Panc1 (cell line): ENCODE data around the gene MICAL2. TPM values are rescaled to one million over a fixed set of nuclear protein-coding genes. Genes with fewer than 3 reads are reported as not detected.

Source experiments
- ATAC-seq: fragments of 200-7000 bp; cut with Tn5 transposase; 2 replicates; pipeline ENCODE4 v1.9.1; 2020; ENCODE audit warnings: mild to moderate bottlenecking, moderate library complexity
- BruUV-seq: library from RNA; stranded (reverse); fragments of 400-500 nt; replicated peaks from 2 replicates; lab custom pipeline; 2021; lab: Mats Ljungman, UMichigan
- CTCF ChIA-PET: fragments of 300-600 bp; sonication (Branson Sonifier 250); formaldehyde crosslinking; loops from one replicate; lab custom pipeline; 2022; ENCODE audit warnings: antibody characterized with exemption; lab: Charles Lee
- POLR2A ChIA-PET: fragments of 300-600 bp; sonication (Branson Sonifier 250); formaldehyde crosslinking; loops from one replicate; lab custom pipeline; 2022; ENCODE audit warnings: antibody characterized with exemption; lab: Charles Lee
- DNase-seq: peaks from one replicate; pipeline ENCODE4 v3.0.0-alpha.2; 2010; ENCODE audit warnings: low read depth, low spot score
- H3K27ac ChIP-seq: 2 replicates; pipeline ENCODE4 v1.5.1; 2011; ENCODE audit warnings: mild to moderate bottlenecking, low read length, inconsistent platforms
- H3K27me3 ChIP-seq: fragments of 200-500 bp; sonication (Bioruptor generic); 2 replicates; pipeline ENCODE4 v1.6.0; 2014; ENCODE audit warnings: low read length, inconsistent platforms; ENCODE audit not compliant: control insufficient read depth, insufficient read depth
- H3K36me3 ChIP-seq: fragments of 200-500 bp; sonication (Bioruptor generic); 2 replicates; pipeline ENCODE4 v1.5.1; 2014; ENCODE audit warnings: inconsistent platforms, mild to moderate bottlenecking, low read length, moderate library complexity; ENCODE audit not compliant: control insufficient read depth, insufficient read depth
- H3K4me1 ChIP-seq: 2 replicates; pipeline ENCODE4 v1.5.1; 2011; ENCODE audit warnings: inconsistent platforms, mild to moderate bottlenecking, low read length, moderate library complexity; ENCODE audit not compliant: control insufficient read depth, insufficient read depth
- H3K4me3 ChIP-seq, 2 experiments: 2 replicates each; pipeline ENCODE4 v1.5.1; 2011 to 2012; ENCODE audit warnings: low read depth in 2 of 2, low read length in 2 of 2, mild to moderate bottlenecking in 2 of 2, inconsistent platforms in 1 of 2, moderate library complexity in 1 of 2
- H3K9me3 ChIP-seq: fragments of 200-500 bp; sonication (Bioruptor generic); 2 replicates; pipeline ENCODE4 v1.5.1; 2014; ENCODE audit warnings: low read depth, mild to moderate bottlenecking, inconsistent platforms, low read length, moderate library complexity; ENCODE audit not compliant: control insufficient read depth, insufficient read depth
- CTCF ChIP-seq: fragments of 450-650 bp; IDR thresholded peaks from 2 replicates; pipeline ENCODE4 v1.5.1; 2017; ENCODE audit warnings: mild to moderate bottlenecking
- POLR2AphosphoS5 ChIP-seq: IDR thresholded peaks from 2 replicates; pipeline ENCODE4 v1.6.1; 2012; ENCODE audit warnings: mild to moderate bottlenecking, low read depth, low read length, moderate library complexity
- SIN3A ChIP-seq: IDR thresholded peaks from 2 replicates; pipeline ENCODE4 v1.6.1; 2012; ENCODE audit warnings: low read depth, mild to moderate bottlenecking, low read length, moderate library complexity, borderline replicate concordance; ENCODE audit not compliant: insufficient read depth
- TCF7L2 ChIP-seq: IDR thresholded peaks from 2 replicates; pipeline ENCODE4 v1.6.1; 2011; ENCODE audit warnings: mild to moderate bottlenecking, low read depth, low read length, inconsistent platforms
- in situ Hi-C: cut with HindIII; loops from 2 replicates; pipeline ENCODE4 v1.10.0; 2016; ENCODE audit warnings: low sequenced_read_pairs, low pct_unique_long_range_greater_than_20kb
- intact Hi-C: fragments of 100-400 bp; cut with micrococcal nuclease; formaldehyde crosslinking; loops from one replicate; pipeline ENCODE4 v1.10.0; 2022; ENCODE audit not compliant: unreplicated experiment
- total RNA-seq: library from RNA; stranded (reverse); gene quantifications from one replicate; pipeline ENCODE4 v1.2.1, GENCODE V29; 2021; ENCODE audit not compliant: unreplicated experiment
- TF ChIP-seq, protein P1 (sequence below), 2 experiments: IDR thresholded peaks; 2 replicates each; pipeline ENCODE4 v1.6.1; 2011 to 2012; ENCODE audit warnings: low read depth in 2 of 2, control low read depth in 1 of 2, low read length in 1 of 2, mild to moderate bottlenecking in 1 of 2, moderate library complexity in 1 of 2; ENCODE audit not compliant: insufficient read depth in 1 of 2

MICAL2 gene
- total RNA-seq, 1 experiment from 2014 or later: 199 TPM

DNA sequence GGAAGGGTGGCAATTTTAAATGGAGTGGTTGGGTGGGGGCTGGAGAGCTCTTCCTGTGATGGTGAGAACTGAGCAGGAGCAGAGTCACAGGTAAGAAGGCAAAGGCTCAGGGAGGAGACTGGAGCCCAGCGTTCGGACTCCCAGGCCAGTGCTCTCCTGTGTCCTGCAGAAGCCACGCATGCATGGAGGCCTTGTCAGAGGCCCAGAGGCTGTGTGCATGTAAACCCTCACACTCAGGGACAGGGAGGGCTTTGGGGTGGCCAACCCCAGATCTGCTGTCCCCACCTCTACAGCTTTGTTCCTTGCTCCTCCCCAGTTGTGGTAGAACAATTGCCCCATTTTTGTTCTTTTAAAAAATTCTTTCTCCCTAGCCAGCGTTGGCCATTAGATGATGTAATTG, 136.6 kb downstream of the MICAL2 start:
- H3K4me1 ChIP-seq: no peaks in the 10 kb centered on the region; the same call in 1 of the 2 replicates
- H3K27me3 ChIP-seq: no peaks in the 10 kb centered on the region
- no TSS peak for BruUV-seq
- H3K27ac ChIP-seq: no peak overlapping the region
- TF ChIP-seq CTCF (no peak), SIN3A (no peak), TCF7L2 (no peak), POLR2AphosphoS5 (no peak)
- TF ChIP-seq, protein P1, sequence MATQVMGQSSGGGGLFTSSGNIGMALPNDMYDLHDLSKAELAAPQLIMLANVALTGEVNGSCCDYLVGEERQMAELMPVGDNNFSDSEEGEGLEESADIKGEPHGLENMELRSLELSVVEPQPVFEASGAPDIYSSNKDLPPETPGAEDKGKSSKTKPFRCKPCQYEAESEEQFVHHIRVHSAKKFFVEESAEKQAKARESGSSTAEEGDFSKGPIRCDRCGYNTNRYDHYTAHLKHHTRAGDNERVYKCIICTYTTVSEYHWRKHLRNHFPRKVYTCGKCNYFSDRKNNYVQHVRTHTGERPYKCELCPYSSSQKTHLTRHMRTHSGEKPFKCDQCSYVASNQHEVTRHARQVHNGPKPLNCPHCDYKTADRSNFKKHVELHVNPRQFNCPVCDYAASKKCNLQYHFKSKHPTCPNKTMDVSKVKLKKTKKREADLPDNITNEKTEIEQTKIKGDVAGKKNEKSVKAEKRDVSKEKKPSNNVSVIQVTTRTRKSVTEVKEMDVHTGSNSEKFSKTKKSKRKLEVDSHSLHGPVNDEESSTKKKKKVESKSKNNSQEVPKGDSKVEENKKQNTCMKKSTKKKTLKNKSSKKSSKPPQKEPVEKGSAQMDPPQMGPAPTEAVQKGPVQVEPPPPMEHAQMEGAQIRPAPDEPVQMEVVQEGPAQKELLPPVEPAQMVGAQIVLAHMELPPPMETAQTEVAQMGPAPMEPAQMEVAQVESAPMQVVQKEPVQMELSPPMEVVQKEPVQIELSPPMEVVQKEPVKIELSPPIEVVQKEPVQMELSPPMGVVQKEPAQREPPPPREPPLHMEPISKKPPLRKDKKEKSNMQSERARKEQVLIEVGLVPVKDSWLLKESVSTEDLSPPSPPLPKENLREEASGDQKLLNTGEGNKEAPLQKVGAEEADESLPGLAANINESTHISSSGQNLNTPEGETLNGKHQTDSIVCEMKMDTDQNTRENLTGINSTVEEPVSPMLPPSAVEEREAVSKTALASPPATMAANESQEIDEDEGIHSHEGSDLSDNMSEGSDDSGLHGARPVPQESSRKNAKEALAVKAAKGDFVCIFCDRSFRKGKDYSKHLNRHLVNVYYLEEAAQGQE (IDR thresholded peaks at IDR 0.05; ENCODE audit: insufficient read depth in 1 of 2, low read depth in 2 of 2, low read length in 1 of 2): no peak
- ChIA-PET POLR2A (no interaction called here), CTCF (no interaction called here)
- in situ Hi-C loops: no loop called here
- H3K4me3 ChIP-seq: no peak overlapping the region
- DNase-seq (no peak), ATAC-seq (no peak)
- H3K9me3 ChIP-seq: no peaks in the 10 kb centered on the region
- no peaks in the 10 kb centered on the region; the same call in 1 of the 2 replicates for H3K36me3 ChIP-seq
- intact Hi-C loops: no loop called here

GRCh38 chr11:12247543-12248254, 137.3 kb downstream of the MICAL2 start:
- in situ Hi-C loops: no loop called here

More at GRCh38 chr11:12247543-12248254, 137.3 kb downstream of the MICAL2 start:
- DNase-seq (no peak), ATAC-seq (no peak)
- ChIA-PET POLR2A (interaction anchor here (0.6 kb wide), 2 partner anchors 11 to 142 kb away, joined by 3 to 7 read pairs; no protein-coding TSS in a partner anchor), CTCF (no interaction called here)
- intact Hi-C loops: no loop called here
- Histone ChIP-seq H3K4me1 (no peaks in the 10 kb centered on the region; the same call in 1 of the 2 replicates), H3K27me3 (no peaks in the 10 kb centered on the region), H3K36me3 (no peaks in the 10 kb centered on the region; the same call in 1 of the 2 replicates), H3K4me3 (no peak overlapping the region), H3K9me3 (no peaks in the 10 kb centered on the region), H3K27ac (no peak overlapping the region)
- BruUV-seq: no TSS peak
- TF ChIP-seq, protein P1 (IDR thresholded peaks at IDR 0.05; ENCODE audit: insufficient read depth in 1 of 2, low read depth in 2 of 2, low read length in 1 of 2): no peak
- no peak for TF ChIP-seq POLR2AphosphoS5
- TF ChIP-seq CTCF: no peak
- TF ChIP-seq SIN3A: no peak
- no peak for TF ChIP-seq TCF7L2
